GM12878 (cell line): ENCODE measurements around the gene STK11. TPM values are rescaled to one million over a fixed set of nuclear protein-coding genes. Genes with fewer than 3 reads are reported as not detected.

Source experiments
- ATAC-seq: fragments of 200-7000 bp; cut with Tn5 transposase; 3 replicates; pipeline ENCODE4 v1.9.1; 2020; ENCODE audit warnings: mild to moderate bottlenecking, moderate library complexity
- BruUV-seq: library from RNA; stranded (reverse); fragments of 400-500 nt; replicated peaks from 2 replicates; lab custom pipeline; 2021; lab: Mats Ljungman, UMichigan
- CTCF ChIA-PET: fragments of 300-600 bp; sonication (Branson Sonifier 250); formaldehyde crosslinking; extraction: SDS; loops from one replicate; lab custom pipeline; 2021; ENCODE audit warnings: inconsistent platforms; lab: Yijun Ruan, JAX
- POLR2A ChIA-PET: fragments of 350-600 bp; formaldehyde crosslinking; extraction: SDS; loops from one replicate; lab custom pipeline; 2021; ENCODE audit warnings: inconsistent platforms; lab: Charles Lee
- RAD21 ChIA-PET: fragments of 300-600 bp; sonication (Branson Sonifier 250); formaldehyde crosslinking; loops from one replicate; lab custom pipeline; 2023; ENCODE audit warnings: antibody characterized with exemption; ENCODE audit not compliant: unreplicated experiment; lab: Charles Lee
- SMC1A ChIA-PET: fragments of 300-600 bp; sonication (Branson Sonifier 250); formaldehyde crosslinking; loops from one replicate; lab custom pipeline; 2023; ENCODE audit not compliant: unreplicated experiment, uncharacterized antibody; lab: Charles Lee
- DNase-seq: peaks from one replicate; pipeline ENCODE4 v3.0.0-alpha.2; 2011; ENCODE audit warnings: low read depth, low spot score
- FAIRE-seq: peaks from 3 replicates; lab custom pipeline; 2011; peaks lifted over from hg19 to GRCh38; lab: Jason Lieb, UNC
- H2AFZ ChIP-seq: 2 replicates; pipeline ENCODE4 v1.6.0; 2011; ENCODE audit warnings: low read depth, low read length, control low read depth; ENCODE audit not compliant: control insufficient read depth
- H3K27ac ChIP-seq: 2 replicates; pipeline ENCODE4 v1.5.1; 2011; ENCODE audit warnings: control low read depth; ENCODE audit not compliant: control insufficient read depth, insufficient read depth
- H3K27me3 ChIP-seq, 2 experiments: replicated peaks in 1 of 2; 2 replicates each; pipeline versions ENCODE4 v1.6.0 to v1.6.1; 2011; ENCODE audit warnings: low read length in 1 of 2; ENCODE audit not compliant: control insufficient read depth in 2 of 2, insufficient read depth in 2 of 2
- H3K36me3 ChIP-seq, 2 experiments: 2 replicates each; pipeline ENCODE4 v1.5.1; 2011; ENCODE audit warnings: low read length in 1 of 2; ENCODE audit not compliant: control insufficient read depth in 2 of 2, insufficient read depth in 2 of 2
- H3K4me1 ChIP-seq: 2 replicates; pipeline ENCODE4 v1.6.1; 2011; ENCODE audit warnings: mild to moderate bottlenecking, low read length, moderate library complexity, mixed read lengths; ENCODE audit not compliant: control insufficient read depth, insufficient read depth
- H3K4me2 ChIP-seq: 2 replicates; pipeline ENCODE4 v1.6.0; 2011; ENCODE audit warnings: control low read depth; ENCODE audit not compliant: control insufficient read depth, insufficient read depth
- H3K4me3 ChIP-seq: fragments of 200-600 bp; sonication (generic); 2 replicates; pipeline ENCODE4 v1.5.1; 2016
- H3K79me2 ChIP-seq: 2 replicates; pipeline ENCODE4 v1.6.0; 2011; ENCODE audit warnings: low read length; ENCODE audit not compliant: control insufficient read depth, insufficient read depth
- H3K9ac ChIP-seq: 2 replicates; pipeline ENCODE4 v1.8.0; 2011; ENCODE audit warnings: low read length, control low read depth, mixed read lengths; ENCODE audit not compliant: control insufficient read depth, insufficient read depth
- H3K9me3 ChIP-seq: replicated peaks from 3 replicates; pipeline ENCODE4 v1.5.1; 2011; ENCODE audit warnings: mild to moderate bottlenecking, low read length; ENCODE audit not compliant: control insufficient read depth, insufficient read depth
- H4K20me1 ChIP-seq: 2 replicates; pipeline ENCODE4 v1.6.0; 2011; ENCODE audit not compliant: control insufficient read depth, insufficient read depth
- BHLHE40 ChIP-seq, 2 experiments: fragments of 450-650 bp in 1 of 2; IDR thresholded peaks; 2 replicates each; pipeline ENCODE4 v1.6.1; 2011 to 2017; ENCODE audit warnings: low read depth in 2 of 2, borderline replicate concordance in 1 of 2, improper control_type of control experiment in 1 of 2, low read length in 1 of 2, mild to moderate bottlenecking in 1 of 2
- DPF2 ChIP-seq: fragments of 450-650 bp; IDR thresholded peaks from 2 replicates; pipeline ENCODE4 v1.6.1; 2017; ENCODE audit warnings: mild to moderate bottlenecking
- EED ChIP-seq: sonication (generic); IDR thresholded peaks from 2 replicates; pipeline ENCODE4 v1.6.1; 2016; ENCODE audit warnings: antibody characterized with exemption, low read depth
- EGR1 ChIP-seq, 2 experiments: IDR thresholded peaks; 1 replicate in 1 of 2; 2 replicates in 1 of 2; pipeline ENCODE4 v1.6.1; 2011 to 2012; ENCODE audit warnings: low read depth in 2 of 2, low read length in 2 of 2, borderline replicate concordance in 1 of 2, mild to moderate bottlenecking in 1 of 2, moderate library complexity in 1 of 2
- IKZF2 ChIP-seq, 2 experiments: fragments of 450-650 bp; IDR thresholded peaks; 2 replicates each; pipeline ENCODE4 v1.6.1; 2017; ENCODE audit warnings: mild to moderate bottlenecking in 2 of 2, moderate library complexity in 2 of 2
- MEF2B ChIP-seq: fragments of 450-650 bp; IDR thresholded peaks from 2 replicates; pipeline ENCODE4 v1.6.1; 2018; ENCODE audit warnings: mild to moderate bottlenecking, moderate library complexity; ENCODE audit not compliant: partially characterized antibody, poor library complexity, severe bottlenecking
- MTA2 ChIP-seq: fragments of 450-650 bp; IDR thresholded peaks from 2 replicates; pipeline ENCODE4 v1.6.1; 2016; ENCODE audit warnings: low read depth, mild to moderate bottlenecking, moderate library complexity
- WGBS: methylation state at CpG from one replicate; pipeline ENCODE4 v1.1.6; 2016; ENCODE audit warnings: low lambda C conversion rate; ENCODE audit not compliant: insufficient replicate concordance, insufficient coverage; ENCODE audit errors: missing lambda C conversion rate; 5-methylcytosine and 5-hydroxymethylcytosine counted together
- in situ Hi-C: fragments of 300-500 bp; cut with MboI; formaldehyde crosslinking; loops from 9 replicates; pipeline ENCODE4 v1.14.3; 2018; ENCODE audit warnings: mixed read lengths
- intact Hi-C: fragments of 100-400 bp; cut with micrococcal nuclease; formaldehyde crosslinking; loops from one replicate; pipeline ENCODE4 v1.14.2; 2022; ENCODE audit not compliant: unreplicated experiment
- polyA plus RNA-seq, 11 experiments: library from polyadenylated mRNA; depleted of rRNA in 4 of 11; unstranded in 6 of 11; stranded (reverse) in 5 of 11; fragments of >200 nt; fragmentation: Nextera tagmentation in 4 of 11; fragmentation: Illumina TruSeq in 1 of 11; extraction: Ambion mirVana in 4 of 11; extraction: Trizol in 1 of 11; gene quantifications; 1 replicate in 1 of 11; 2 replicates in 10 of 11; pipeline versions ENCODE4 v1.2.1 to v1.2.3, GENCODE V29; 2011 to 2016; ENCODE audit warnings: inconsistent platforms in 2 of 11, missing spikeins in 2 of 11, low read depth in 1 of 11
- total RNA-seq, 4 experiments: library from RNA; depleted of rRNA in 3 of 4; stranded (reverse); fragments of >200 nt in 3 of 4; fragmentation: Illumina TruSeq in 1 of 4; extraction: Trizol in 1 of 4; gene quantifications; 2 replicates each; pipeline versions ENCODE4 v1.2.1 to v1.2.3, GENCODE V29; 2013 to 2021
- TF ChIP-seq, protein P1 (sequence below), 3 experiments: IDR thresholded peaks in 2 of 3; conservative IDR thresholded peaks in 1 of 3; 2 replicates each; pipeline ENCODE4 v1.5.1; 2011; ENCODE audit warnings: low read depth in 3 of 3, low read length in 3 of 3, mild to moderate bottlenecking in 3 of 3, control low read depth in 2 of 3, moderate library complexity in 2 of 3, inconsistent platforms in 1 of 3, mixed read lengths in 1 of 3; ENCODE audit not compliant: control insufficient read depth in 2 of 3, insufficient read depth in 1 of 3; ENCODE audit errors: extremely low read depth in 1 of 3
- TF ChIP-seq, protein P2 (sequence below): fragments of 450-650 bp; IDR thresholded peaks from 2 replicates; pipeline ENCODE4 v1.6.1; 2016; ENCODE audit warnings: mild to moderate bottlenecking

Gene STK11
- total and polyA plus RNA-seq, 10 of the 15 experiments (the other 5 are each of a cell fraction or from before 2014, with no cell fraction given) = 0.33 to 71.0 (median 23.8) TPM

- 11% methylated on average over 15 of the region's 21 CpGs for WGBS
- ChIA-PET CTCF (interaction anchor here (1.5 to 7.2 kb wide), 3 partner anchors 9 to 20 kb away, joined by 11 to 363 read pairs (median 16); partner anchors contain the start of gene ATP5F1D), POLR2A (interaction anchor here (1.4 to 8.7 kb wide), 5 partner anchors 10 to 195 kb away, joined by 6 to 184 read pairs (median 11); partner anchors contain the start of genes ARHGAP45, ATP5F1D and FAM174C), SMC1A (interaction anchor here (1.1 to 1.8 kb wide), 2 partner anchors 10 to 19 kb away, joined by 5 to 6 read pairs; no protein-coding TSS in a partner anchor), RAD21 (interaction anchor here (3.8 kb wide), 1 partner anchor 18 kb away, joined by 24 read pairs; no protein-coding TSS in a partner anchor)
- Histone ChIP-seq H3K36me3 (no peaks in the 10 kb centered on the region), H3K4me1 (peaks cover 62% of the 10 kb centered on the region), H3K9me3 (no peaks in the 10 kb centered on the region), H3K4me2 (peak overlapping the region; percentile 97), H3K9ac (peak overlapping the region; percentile 77), H3K79me2 (peaks cover 35% of the 10 kb centered on the region), H2AFZ (no peak overlapping the region), H3K4me3 (peak overlapping the region; percentile 92), H4K20me1 (no peaks in the 10 kb centered on the region), H3K27me3 (no peaks in the 10 kb centered on the region), H3K27ac (peak overlapping the region; percentile 91)
- in situ Hi-C loops (loop anchor here (10.0 kb wide), 1 partner anchor 822 kb away; no protein-coding TSS in a partner anchor), intact Hi-C loops (no loop called here)
- no TSS peak for BruUV-seq
- ATAC-seq = no peak
- FAIRE-seq = no peak
- TF ChIP-seq MTA2 (0 out of 2 replicates have a peak, but pooled peaks have one; percentile 15), EED (peak; percentile 37; the same call in 1 of the 2 replicates), MEF2B (peak; percentile 16), EGR1 (IDR thresholded peaks at IDR 0.05; ENCODE audit: borderline replicate concordance in 1 of 2, low read depth in 2 of 2, low read length in 2 of 2) (peak in 1 of 2 experiments; percentile 71; a peak in 1 of 3 replicates), BHLHE40 (IDR thresholded peaks at IDR 0.05; ENCODE audit: borderline replicate concordance in 1 of 2, low read depth in 2 of 2, low read length in 1 of 2) (0 out of 4 replicates have a peak, but pooled peaks of 1 of the 2 experiments have one; percentile 1), IKZF2 (IDR thresholded peaks at IDR 0.05) (0 out of 4 replicates have a peak, but pooled peaks of 1 of the 2 experiments have one; percentile 24), DPF2 (no peak)
- TF ChIP-seq, protein P1, sequence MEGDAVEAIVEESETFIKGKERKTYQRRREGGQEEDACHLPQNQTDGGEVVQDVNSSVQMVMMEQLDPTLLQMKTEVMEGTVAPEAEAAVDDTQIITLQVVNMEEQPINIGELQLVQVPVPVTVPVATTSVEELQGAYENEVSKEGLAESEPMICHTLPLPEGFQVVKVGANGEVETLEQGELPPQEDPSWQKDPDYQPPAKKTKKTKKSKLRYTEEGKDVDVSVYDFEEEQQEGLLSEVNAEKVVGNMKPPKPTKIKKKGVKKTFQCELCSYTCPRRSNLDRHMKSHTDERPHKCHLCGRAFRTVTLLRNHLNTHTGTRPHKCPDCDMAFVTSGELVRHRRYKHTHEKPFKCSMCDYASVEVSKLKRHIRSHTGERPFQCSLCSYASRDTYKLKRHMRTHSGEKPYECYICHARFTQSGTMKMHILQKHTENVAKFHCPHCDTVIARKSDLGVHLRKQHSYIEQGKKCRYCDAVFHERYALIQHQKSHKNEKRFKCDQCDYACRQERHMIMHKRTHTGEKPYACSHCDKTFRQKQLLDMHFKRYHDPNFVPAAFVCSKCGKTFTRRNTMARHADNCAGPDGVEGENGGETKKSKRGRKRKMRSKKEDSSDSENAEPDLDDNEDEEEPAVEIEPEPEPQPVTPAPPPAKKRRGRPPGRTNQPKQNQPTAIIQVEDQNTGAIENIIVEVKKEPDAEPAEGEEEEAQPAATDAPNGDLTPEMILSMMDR (IDR thresholded peaks at IDR 0.05 in 2 of 3, conservative IDR thresholded peaks at IDR 0.05 in 1 of 3; ENCODE audit: control insufficient read depth in 2 of 3, extremely low read depth in 1 of 3, insufficient read depth in 1 of 3, low read depth in 3 of 3, low read length in 3 of 3) = no peak
- TF ChIP-seq, protein P2, sequence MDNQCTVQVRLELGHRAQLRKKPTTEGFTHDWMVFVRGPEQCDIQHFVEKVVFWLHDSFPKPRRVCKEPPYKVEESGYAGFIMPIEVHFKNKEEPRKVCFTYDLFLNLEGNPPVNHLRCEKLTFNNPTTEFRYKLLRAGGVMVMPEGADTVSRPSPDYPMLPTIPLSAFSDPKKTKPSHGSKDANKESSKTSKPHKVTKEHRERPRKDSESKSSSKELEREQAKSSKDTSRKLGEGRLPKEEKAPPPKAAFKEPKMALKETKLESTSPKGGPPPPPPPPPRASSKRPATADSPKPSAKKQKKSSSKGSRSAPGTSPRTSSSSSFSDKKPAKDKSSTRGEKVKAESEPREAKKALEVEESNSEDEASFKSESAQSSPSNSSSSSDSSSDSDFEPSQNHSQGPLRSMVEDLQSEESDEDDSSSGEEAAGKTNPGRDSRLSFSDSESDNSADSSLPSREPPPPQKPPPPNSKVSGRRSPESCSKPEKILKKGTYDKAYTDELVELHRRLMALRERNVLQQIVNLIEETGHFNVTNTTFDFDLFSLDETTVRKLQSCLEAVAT = peak; percentile 13; the same call in 1 of the 2 replicates
- DNase-seq = no peak
Observed at GRCh38 chr19:1262623-1263123, 57.1 kb downstream of the STK11 start.
